GM23338 (cell line): ENCODE results near the gene SYNGR4. TPM values are rescaled to one million over a fixed set of nuclear protein-coding genes. Genes with fewer than 3 reads are reported as not detected.

Source experiments
- ATAC-seq: fragments of 200-7000 bp; cut with Tn5 transposase; 3 replicates; pipeline ENCODE4 v1.9.1; 2020
- DNase-seq: peaks from one replicate; pipeline ENCODE4 v3.0.0-alpha.2; 2015; ENCODE audit warnings: low spot score
- H2AFZ ChIP-seq: fragments of 200-600 bp; sonication (generic); 2 replicates; pipeline ENCODE4 v1.8.0; 2016; ENCODE audit warnings: antibody characterized with exemption, mild to moderate bottlenecking, moderate library complexity
- H3F3A ChIP-seq: fragments of 200-600 bp; sonication (generic); replicated peaks from 2 replicates; pipeline ENCODE4 v1.8.0; 2017; ENCODE audit warnings: antibody characterized with exemption, mixed run types, low read depth
- H3K27ac ChIP-seq: fragments of 200-600 bp; sonication (generic); 2 replicates; pipeline ENCODE4 v1.6.1; 2016; ENCODE audit warnings: low read depth
- H3K27me3 ChIP-seq: fragments of 200-600 bp; sonication (generic); 2 replicates; pipeline ENCODE4 v1.8.0; 2016; ENCODE audit warnings: mild to moderate bottlenecking, mixed run types, moderate library complexity; ENCODE audit not compliant: insufficient read depth
- H3K36me3 ChIP-seq: fragments of 200-600 bp; sonication (generic); 2 replicates; pipeline ENCODE4 v1.8.0; 2016; ENCODE audit warnings: mild to moderate bottlenecking; ENCODE audit not compliant: insufficient read depth
- H3K4me1 ChIP-seq: fragments of 200-600 bp; sonication (generic); 2 replicates; pipeline ENCODE4 v1.8.0; 2016; ENCODE audit warnings: mild to moderate bottlenecking, moderate library complexity; ENCODE audit not compliant: insufficient read depth
- H3K4me2 ChIP-seq: fragments of 200-600 bp; sonication (generic); 2 replicates; pipeline ENCODE4 v1.7.1; 2017; ENCODE audit warnings: mixed run types
- H3K4me3 ChIP-seq: fragments of 200-600 bp; sonication (generic); 2 replicates; pipeline ENCODE4 v1.6.1; 2016; ENCODE audit warnings: mixed run types
- H3K79me2 ChIP-seq: fragments of 200-600 bp; sonication (generic); replicated peaks from 2 replicates; pipeline ENCODE4 v1.8.0; 2017; ENCODE audit warnings: mild to moderate bottlenecking; ENCODE audit not compliant: insufficient read depth
- H3K9me2 ChIP-seq: fragments of 200-600 bp; sonication (generic); 2 replicates; pipeline ENCODE4 v1.8.0; 2017; ENCODE audit not compliant: insufficient read depth
- H4K20me1 ChIP-seq: fragments of 200-600 bp; sonication (generic); replicated peaks from 2 replicates; pipeline ENCODE4 v1.8.0; 2017; ENCODE audit warnings: mild to moderate bottlenecking; ENCODE audit not compliant: insufficient read depth
- H3K27ac Mint-ChIP-seq: 2 replicates; pipeline ENCODE4 v1.8.0; 2020; ENCODE audit warnings: inconsistent platforms, mild to moderate bottlenecking, moderate library complexity, mixed read lengths
- H3K27me3 Mint-ChIP-seq: 3 replicates; pipeline ENCODE4 v1.8.0; 2022; ENCODE audit warnings: low read depth, mild to moderate bottlenecking, moderate library complexity, mixed read lengths, inconsistent platforms; ENCODE audit not compliant: insufficient read depth, poor library complexity
- H3K36me3 Mint-ChIP-seq: 3 replicates; pipeline ENCODE4 v1.8.0; 2021; ENCODE audit warnings: low read depth, mild to moderate bottlenecking, inconsistent platforms, moderate library complexity, mixed read lengths
- H3K4me1 Mint-ChIP-seq: 3 replicates; pipeline ENCODE4 v1.8.0; 2020; ENCODE audit warnings: mild to moderate bottlenecking, inconsistent platforms, mixed read lengths
- H3K4me3 Mint-ChIP-seq: 3 replicates; pipeline ENCODE4 v1.8.0; 2021; ENCODE audit warnings: moderate library complexity, mild to moderate bottlenecking, inconsistent platforms, mixed read lengths
- H3K9me3 Mint-ChIP-seq: 3 replicates; pipeline ENCODE4 v1.8.0; 2020; ENCODE audit warnings: moderate library complexity, mild to moderate bottlenecking, inconsistent platforms, mixed read lengths
- CTCF ChIP-seq, 2 experiments: fragments of 200-600 bp in 1 of 2; sonication (generic) in 1 of 2; conservative IDR thresholded peaks; 2 replicates each; pipeline versions ENCODE4 v1.5.1 to v1.6.1; 2016 to 2017; ENCODE audit warnings: antibody characterized with exemption in 2 of 2, low read depth in 2 of 2, mild to moderate bottlenecking in 2 of 2, moderate library complexity in 1 of 2
- ETS1 ChIP-seq: IDR thresholded peaks from 2 replicates; pipeline ENCODE4 v1.6.1; 2016; ENCODE audit warnings: antibody characterized with exemption
- EZH2 ChIP-seq: fragments of 200-600 bp; sonication (generic); IDR thresholded peaks from one replicate; pipeline ENCODE4 v1.8.0; 2017; ENCODE audit warnings: antibody characterized with exemption, mild to moderate bottlenecking, low read depth; ENCODE audit not compliant: unreplicated experiment
- EZH2phosphoT487 ChIP-seq: fragments of 200-600 bp; sonication (generic); IDR thresholded peaks from one replicate; pipeline ENCODE4 v1.8.1; 2018; ENCODE audit warnings: antibody characterized with exemption; ENCODE audit not compliant: unreplicated experiment
- NANOG ChIP-seq: IDR thresholded peaks from 2 replicates; pipeline ENCODE4 v1.6.1; 2016; ENCODE audit warnings: antibody characterized with exemption, borderline replicate concordance
- REST ChIP-seq: IDR thresholded peaks from one replicate; pipeline ENCODE4 v1.6.1; 2018; ENCODE audit warnings: antibody characterized with exemption; ENCODE audit not compliant: unreplicated experiment
- ZNF114 ChIP-seq: fragments of 250-450 bp; sonication (Bioruptor Pico); IDR thresholded peaks from 2 replicates; pipeline ENCODE4 v1.5.0; 2020; ENCODE audit warnings: mild to moderate bottlenecking, moderate library complexity
- polyA plus RNA-seq: library from polyadenylated mRNA; unstranded; fragments of >200 nt; fragmentation: Nextera tagmentation; extraction: Ambion mirVana; gene quantifications from 2 replicates; pipeline ENCODE4 v1.2.1, GENCODE V29; 2016
- total RNA-seq: library from RNA; depleted of rRNA; stranded (reverse); fragments of >200 nt; shearing (Covaris generic); gene quantifications from 2 replicates; pipeline ENCODE4 v1.2.3, GENCODE V29; 2014
- TF ChIP-seq, protein P1 (sequence below): fragments of 250-450 bp; sonication (Bioruptor Pico); IDR thresholded peaks from 2 replicates; pipeline ENCODE4 v1.5.0; 2020; ENCODE audit warnings: mild to moderate bottlenecking, moderate library complexity

The SYNGR4 gene
- total and polyA plus RNA-seq, 2 experiments from 2014 or later, result not detected

- H3F3A ChIP-seq, result 0 out of 2 replicates have a peak, but pooled peaks cover 2% of the 10 kb centered on the region
- Mint-ChIP-seq H3K27ac (peak overlapping the region; percentile 75), H3K36me3 (peaks cover 6% of the 10 kb centered on the region; the same call in 1 of the 3 replicates), H3K4me3 (no peak overlapping the region), H3K4me1 (peaks cover 4% of the 10 kb centered on the region), H3K27me3 (peaks cover 7% of the 10 kb centered on the region), H3K9me3 (0 out of 3 replicates have a peak, but pooled peaks cover 3% of the 10 kb centered on the region)
- H3K4me1 ChIP-seq, result no peaks in the 10 kb centered on the region
- H4K20me1 ChIP-seq, result peaks cover 4% of the 10 kb centered on the region; the same call in 1 of the 2 replicates
- no peak overlapping the region for H3K4me2 ChIP-seq
- H3K27me3 ChIP-seq, result no peaks in the 10 kb centered on the region
- ATAC-seq (no peak), DNase-seq (peak; percentile 32)
- no peak overlapping the region for H3K27ac ChIP-seq
- H3K36me3 ChIP-seq, result no peaks in the 10 kb centered on the region
- no peak overlapping the region for H3K4me3 ChIP-seq
- TF ChIP-seq, protein P1, sequence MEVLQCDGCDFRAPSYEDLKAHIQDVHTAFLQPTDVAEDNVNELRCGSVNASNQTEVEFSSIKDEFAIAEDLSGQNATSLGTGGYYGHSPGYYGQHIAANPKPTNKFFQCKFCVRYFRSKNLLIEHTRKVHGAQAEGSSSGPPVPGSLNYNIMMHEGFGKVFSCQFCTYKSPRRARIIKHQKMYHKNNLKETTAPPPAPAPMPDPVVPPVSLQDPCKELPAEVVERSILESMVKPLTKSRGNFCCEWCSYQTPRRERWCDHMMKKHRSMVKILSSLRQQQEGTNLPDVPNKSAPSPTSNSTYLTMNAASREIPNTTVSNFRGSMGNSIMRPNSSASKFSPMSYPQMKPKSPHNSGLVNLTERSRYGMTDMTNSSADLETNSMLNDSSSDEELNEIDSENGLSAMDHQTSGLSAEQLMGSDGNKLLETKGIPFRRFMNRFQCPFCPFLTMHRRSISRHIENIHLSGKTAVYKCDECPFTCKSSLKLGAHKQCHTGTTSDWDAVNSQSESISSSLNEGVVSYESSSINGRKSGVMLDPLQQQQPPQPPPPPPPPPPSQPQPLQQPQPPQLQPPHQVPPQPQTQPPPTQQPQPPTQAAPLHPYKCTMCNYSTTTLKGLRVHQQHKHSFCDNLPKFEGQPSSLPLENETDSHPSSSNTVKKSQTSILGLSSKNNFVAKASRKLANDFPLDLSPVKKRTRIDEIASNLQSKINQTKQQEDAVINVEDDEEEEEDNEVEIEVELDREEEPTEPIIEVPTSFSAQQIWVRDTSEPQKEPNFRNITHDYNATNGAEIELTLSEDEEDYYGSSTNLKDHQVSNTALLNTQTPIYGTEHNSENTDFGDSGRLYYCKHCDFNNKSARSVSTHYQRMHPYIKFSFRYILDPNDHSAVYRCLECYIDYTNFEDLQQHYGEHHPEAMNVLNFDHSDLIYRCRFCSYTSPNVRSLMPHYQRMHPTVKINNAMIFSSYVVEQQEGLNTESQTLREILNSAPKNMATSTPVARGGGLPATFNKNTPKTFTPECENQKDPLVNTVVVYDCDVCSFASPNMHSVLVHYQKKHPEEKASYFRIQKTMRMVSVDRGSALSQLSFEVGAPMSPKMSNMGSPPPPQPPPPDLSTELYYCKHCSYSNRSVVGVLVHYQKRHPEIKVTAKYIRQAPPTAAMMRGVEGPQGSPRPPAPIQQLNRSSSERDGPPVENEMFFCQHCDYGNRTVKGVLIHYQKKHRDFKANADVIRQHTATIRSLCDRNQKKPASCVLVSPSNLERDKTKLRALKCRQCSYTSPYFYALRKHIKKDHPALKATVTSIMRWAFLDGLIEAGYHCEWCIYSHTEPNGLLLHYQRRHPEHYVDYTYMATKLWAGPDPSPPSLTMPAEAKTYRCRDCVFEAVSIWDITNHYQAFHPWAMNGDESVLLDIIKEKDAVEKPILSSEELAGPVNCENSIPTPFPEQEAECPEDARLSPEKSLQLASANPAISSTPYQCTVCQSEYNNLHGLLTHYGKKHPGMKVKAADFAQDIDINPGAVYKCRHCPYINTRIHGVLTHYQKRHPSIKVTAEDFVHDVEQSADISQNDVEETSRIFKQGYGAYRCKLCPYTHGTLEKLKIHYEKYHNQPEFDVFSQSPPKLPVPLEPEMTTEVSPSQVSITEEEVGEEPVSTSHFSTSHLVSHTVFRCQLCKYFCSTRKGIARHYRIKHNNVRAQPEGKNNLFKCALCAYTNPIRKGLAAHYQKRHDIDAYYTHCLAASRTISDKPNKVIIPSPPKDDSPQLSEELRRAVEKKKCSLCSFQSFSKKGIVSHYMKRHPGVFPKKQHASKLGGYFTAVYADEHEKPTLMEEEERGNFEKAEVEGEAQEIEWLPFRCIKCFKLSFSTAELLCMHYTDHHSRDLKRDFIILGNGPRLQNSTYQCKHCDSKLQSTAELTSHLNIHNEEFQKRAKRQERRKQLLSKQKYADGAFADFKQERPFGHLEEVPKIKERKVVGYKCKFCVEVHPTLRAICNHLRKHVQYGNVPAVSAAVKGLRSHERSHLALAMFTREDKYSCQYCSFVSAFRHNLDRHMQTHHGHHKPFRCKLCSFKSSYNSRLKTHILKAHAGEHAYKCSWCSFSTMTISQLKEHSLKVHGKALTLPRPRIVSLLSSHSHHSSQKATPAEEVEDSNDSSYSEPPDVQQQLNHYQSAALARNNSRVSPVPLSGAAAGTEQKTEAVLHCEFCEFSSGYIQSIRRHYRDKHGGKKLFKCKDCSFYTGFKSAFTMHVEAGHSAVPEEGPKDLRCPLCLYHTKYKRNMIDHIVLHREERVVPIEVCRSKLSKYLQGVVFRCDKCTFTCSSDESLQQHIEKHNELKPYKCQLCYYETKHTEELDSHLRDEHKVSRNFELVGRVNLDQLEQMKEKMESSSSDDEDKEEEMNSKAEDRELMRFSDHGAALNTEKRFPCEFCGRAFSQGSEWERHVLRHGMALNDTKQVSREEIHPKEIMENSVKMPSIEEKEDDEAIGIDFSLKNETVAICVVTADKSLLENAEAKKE (CRISPR knock-in tag), result no peak
- TF ChIP-seq EZH2phosphoT487 (no peak), ZNF114 (CRISPR knock-in tag) (no peak), REST (no peak), ETS1 (no peak), CTCF (conservative IDR thresholded peaks at IDR 0.05; ENCODE audit: low read depth in 2 of 2) (no peak), EZH2 (no peak), NANOG (no peak)
- H2AFZ ChIP-seq, result no peak overlapping the region
- no peaks in the 10 kb centered on the region for H3K9me2 ChIP-seq
- no peaks in the 10 kb centered on the region for H3K79me2 ChIP-seq
These were observed 8.7 kb upstream of the SYNGR4 start for GRCh38 chr19:48355365-48355954.
